ENCODE measurements around the gene UBA5. TPM values are rescaled to one million over a fixed set of nuclear protein-coding genes. Genes with fewer than 3 reads are reported as not detected.

The UBA5 gene
- total RNA-seq, 1 experiment from 2014 or later = 44.0 TPM

DNA sequence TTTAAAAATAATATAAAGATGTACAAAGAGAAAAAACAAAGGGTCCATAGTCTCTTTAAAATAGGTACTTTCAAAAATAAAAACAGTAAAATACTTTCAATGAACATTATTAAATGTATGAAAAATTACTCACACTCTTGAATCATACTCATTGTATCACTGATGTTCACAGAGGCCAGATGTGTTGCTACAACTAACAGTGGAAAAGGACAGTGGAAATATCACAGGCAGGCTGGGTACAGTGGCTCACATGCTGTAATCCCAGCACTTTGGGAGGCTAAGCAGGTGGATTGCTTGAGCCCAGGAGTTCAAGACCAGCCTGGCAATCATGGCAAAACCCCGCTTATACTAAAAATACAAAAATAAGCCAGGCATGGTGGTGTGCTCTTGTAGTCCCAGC is 35.3 kb downstream of the UBA5 start:
- peaks cover 58% of the 10 kb centered on the region for H3K36me3 ChIP-seq (ENCODE audit: control insufficient read depth, insufficient read depth, low read length)
- H3K27ac ChIP-seq (ENCODE audit: low read length) = no peak overlapping the region
- TF ChIP-seq CTCF (IDR thresholded peaks at IDR 0.05) = no peak
- no peak for TF ChIP-seq POLR2AphosphoS5 (IDR thresholded peaks at IDR 0.05; ENCODE audit: low read depth, low read length)
- TF ChIP-seq, protein P1, sequence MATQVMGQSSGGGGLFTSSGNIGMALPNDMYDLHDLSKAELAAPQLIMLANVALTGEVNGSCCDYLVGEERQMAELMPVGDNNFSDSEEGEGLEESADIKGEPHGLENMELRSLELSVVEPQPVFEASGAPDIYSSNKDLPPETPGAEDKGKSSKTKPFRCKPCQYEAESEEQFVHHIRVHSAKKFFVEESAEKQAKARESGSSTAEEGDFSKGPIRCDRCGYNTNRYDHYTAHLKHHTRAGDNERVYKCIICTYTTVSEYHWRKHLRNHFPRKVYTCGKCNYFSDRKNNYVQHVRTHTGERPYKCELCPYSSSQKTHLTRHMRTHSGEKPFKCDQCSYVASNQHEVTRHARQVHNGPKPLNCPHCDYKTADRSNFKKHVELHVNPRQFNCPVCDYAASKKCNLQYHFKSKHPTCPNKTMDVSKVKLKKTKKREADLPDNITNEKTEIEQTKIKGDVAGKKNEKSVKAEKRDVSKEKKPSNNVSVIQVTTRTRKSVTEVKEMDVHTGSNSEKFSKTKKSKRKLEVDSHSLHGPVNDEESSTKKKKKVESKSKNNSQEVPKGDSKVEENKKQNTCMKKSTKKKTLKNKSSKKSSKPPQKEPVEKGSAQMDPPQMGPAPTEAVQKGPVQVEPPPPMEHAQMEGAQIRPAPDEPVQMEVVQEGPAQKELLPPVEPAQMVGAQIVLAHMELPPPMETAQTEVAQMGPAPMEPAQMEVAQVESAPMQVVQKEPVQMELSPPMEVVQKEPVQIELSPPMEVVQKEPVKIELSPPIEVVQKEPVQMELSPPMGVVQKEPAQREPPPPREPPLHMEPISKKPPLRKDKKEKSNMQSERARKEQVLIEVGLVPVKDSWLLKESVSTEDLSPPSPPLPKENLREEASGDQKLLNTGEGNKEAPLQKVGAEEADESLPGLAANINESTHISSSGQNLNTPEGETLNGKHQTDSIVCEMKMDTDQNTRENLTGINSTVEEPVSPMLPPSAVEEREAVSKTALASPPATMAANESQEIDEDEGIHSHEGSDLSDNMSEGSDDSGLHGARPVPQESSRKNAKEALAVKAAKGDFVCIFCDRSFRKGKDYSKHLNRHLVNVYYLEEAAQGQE (IDR thresholded peaks at IDR 0.05; ENCODE audit: insufficient read depth in 1 of 2, low read depth in 2 of 2, low read length in 1 of 2) = no peak
- no peaks in the 10 kb centered on the region for H3K4me1 ChIP-seq (ENCODE audit: control insufficient read depth, insufficient read depth, low read length)
- CTCF ChIA-PET = no interaction called here
- ATAC-seq = no peak
- H3K4me3 ChIP-seq (ENCODE audit: low read depth in 2 of 2, low read length in 2 of 2) = no peak overlapping the region
- intact Hi-C loops (cut with micrococcal nuclease; ENCODE audit: unreplicated experiment) (no loop called here), in situ Hi-C loops (cut with HindIII; ENCODE audit: low pct_unique_long_range_greater_than_20kb, low sequenced_read_pairs) (no loop called here)
- no peak for DNase-seq (ENCODE audit: low read depth, low spot score)
- BruUV-seq (replicated peaks) = no TSS peak
- H3K27me3 ChIP-seq (ENCODE audit: control insufficient read depth, insufficient read depth, low read length) = no peaks in the 10 kb centered on the region
- no peaks in the 10 kb centered on the region for H3K9me3 ChIP-seq (ENCODE audit: control insufficient read depth, insufficient read depth, low read depth, low read length)
- POLR2A ChIA-PET = interaction anchor here (0.7 kb wide), 1 partner anchor 21 kb away, joined by 3 read pairs; no protein-coding TSS in a partner anchor

DNA sequence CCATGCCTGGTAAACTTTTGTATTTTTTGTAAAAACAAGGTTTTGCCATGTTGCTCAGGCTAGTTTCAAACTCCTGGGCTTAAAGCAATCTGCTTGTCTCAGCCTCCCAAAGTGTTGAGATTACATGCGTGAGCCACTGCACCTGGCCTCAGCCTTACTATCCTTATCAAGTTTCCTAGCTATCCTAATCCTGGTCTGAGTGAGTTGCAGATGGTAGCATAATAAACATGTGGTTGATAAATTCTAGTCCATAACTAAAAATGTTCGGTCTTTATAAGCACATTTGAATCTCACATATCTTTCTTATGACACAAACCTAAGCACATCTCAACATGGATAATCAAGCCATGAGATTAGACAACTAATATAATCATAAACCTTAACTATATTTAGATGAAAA is 43.6 kb downstream of the UBA5 start:
- H3K36me3 ChIP-seq (ENCODE audit: control insufficient read depth, insufficient read depth, low read length) = peaks cover 48% of the 10 kb centered on the region
- no peak for DNase-seq (ENCODE audit: low read depth, low spot score)
- H3K4me3 ChIP-seq (ENCODE audit: low read depth in 2 of 2, low read length in 2 of 2) = no peak overlapping the region
- ChIA-PET CTCF (no interaction called here), POLR2A (no interaction called here)
- H3K9me3 ChIP-seq (ENCODE audit: control insufficient read depth, insufficient read depth, low read depth, low read length) = no peaks in the 10 kb centered on the region
- no peaks in the 10 kb centered on the region for H3K27me3 ChIP-seq (ENCODE audit: control insufficient read depth, insufficient read depth, low read length)
- no peaks in the 10 kb centered on the region for H3K4me1 ChIP-seq (ENCODE audit: control insufficient read depth, insufficient read depth, low read length)
- no peak overlapping the region for H3K27ac ChIP-seq (ENCODE audit: low read length)
- BruUV-seq (replicated peaks) = no TSS peak
- intact Hi-C loops (cut with micrococcal nuclease; ENCODE audit: unreplicated experiment) (no loop called here), in situ Hi-C loops (cut with HindIII; ENCODE audit: low pct_unique_long_range_greater_than_20kb, low sequenced_read_pairs) (no loop called here)
- no peak for ATAC-seq
- TF ChIP-seq, protein P1 (IDR thresholded peaks at IDR 0.05; ENCODE audit: insufficient read depth in 1 of 2, low read depth in 2 of 2, low read length in 1 of 2) = no peak
- TF ChIP-seq POLR2AphosphoS5 (IDR thresholded peaks at IDR 0.05; ENCODE audit: low read depth, low read length) = no peak
- no peak for TF ChIP-seq TCF7L2 (IDR thresholded peaks at IDR 0.05; ENCODE audit: low read depth, low read length)
- TF ChIP-seq CTCF (IDR thresholded peaks at IDR 0.05) = no peak
- no peak for TF ChIP-seq SIN3A (IDR thresholded peaks at IDR 0.05; ENCODE audit: borderline replicate concordance, insufficient read depth, low read depth, low read length)
